Measurements from ENCODE around the gene GJA9. TPM values are rescaled to one million over a fixed set of nuclear protein-coding genes. Genes with fewer than 3 reads are reported as not detected.

Gene GJA9
- total RNA-seq = under 0.01 TPM in 1 of 2 replicates, not detected in the other
- polyA plus RNA-seq = 0.02 TPM in 1 of 2 replicates, not detected in the other
- polyA plus RNA-seq (2012) = 0.07 TPM in 1 of 2 replicates, not detected in the other
- not detected in 2 replicates for polyA minus RNA-seq (ENCODE audit: low replicate concordance)

GRCh38 chr1:38881487-38881886 is at the start of gene GJA9:
TSS of gene GJA9 (minus strand) at chr1:38881587. CDS start at chr1:38876098, 5,489 bp downstream.
- H3K36me3 ChIP-seq (ENCODE audit: control insufficient read depth, insufficient read depth, low read length) = no peaks in the 10 kb centered on the region
- no peak within 1 kb of the TSS for H3K9ac ChIP-seq (ENCODE audit: insufficient read depth, low read length)
- H3K27ac ChIP-seq (ENCODE audit: insufficient read depth, low read length) = no peak within 1 kb of the TSS
- no peaks in the 10 kb centered on the region for H4K20me1 ChIP-seq (ENCODE audit: control insufficient read depth, extremely low read depth, insufficient read depth, low read length)
- no peaks in the 10 kb centered on the region for H3K79me2 ChIP-seq (ENCODE audit: control insufficient read depth, insufficient read depth, low read length)
- H3K4me3 ChIP-seq (replicated peaks in 1 of 4; ENCODE audit: control extremely low read depth in 1 of 4, insufficient read depth in 1 of 4, low read depth in 3 of 4, low read length in 4 of 4) = no peak within 1 kb of the TSS
- no peaks in the 10 kb centered on the region for H3K27me3 ChIP-seq (ENCODE audit: control insufficient read depth, insufficient read depth, low read length)
- TF ChIP-seq, protein P1, sequence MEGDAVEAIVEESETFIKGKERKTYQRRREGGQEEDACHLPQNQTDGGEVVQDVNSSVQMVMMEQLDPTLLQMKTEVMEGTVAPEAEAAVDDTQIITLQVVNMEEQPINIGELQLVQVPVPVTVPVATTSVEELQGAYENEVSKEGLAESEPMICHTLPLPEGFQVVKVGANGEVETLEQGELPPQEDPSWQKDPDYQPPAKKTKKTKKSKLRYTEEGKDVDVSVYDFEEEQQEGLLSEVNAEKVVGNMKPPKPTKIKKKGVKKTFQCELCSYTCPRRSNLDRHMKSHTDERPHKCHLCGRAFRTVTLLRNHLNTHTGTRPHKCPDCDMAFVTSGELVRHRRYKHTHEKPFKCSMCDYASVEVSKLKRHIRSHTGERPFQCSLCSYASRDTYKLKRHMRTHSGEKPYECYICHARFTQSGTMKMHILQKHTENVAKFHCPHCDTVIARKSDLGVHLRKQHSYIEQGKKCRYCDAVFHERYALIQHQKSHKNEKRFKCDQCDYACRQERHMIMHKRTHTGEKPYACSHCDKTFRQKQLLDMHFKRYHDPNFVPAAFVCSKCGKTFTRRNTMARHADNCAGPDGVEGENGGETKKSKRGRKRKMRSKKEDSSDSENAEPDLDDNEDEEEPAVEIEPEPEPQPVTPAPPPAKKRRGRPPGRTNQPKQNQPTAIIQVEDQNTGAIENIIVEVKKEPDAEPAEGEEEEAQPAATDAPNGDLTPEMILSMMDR (conservative IDR thresholded peaks at IDR 0.05 in 1 of 2, IDR thresholded peaks at IDR 0.05 in 1 of 2; ENCODE audit: low read depth in 1 of 2, low read length in 2 of 2) = no peak
- no peak within 1 kb of the TSS for H2AFZ ChIP-seq (ENCODE audit: low read length)
- no peak for DNase-seq (ENCODE audit: low read depth in 2 of 2)
- no peaks in the 10 kb centered on the region for H3K9me3 ChIP-seq (ENCODE audit: control insufficient read depth, insufficient read depth, low read depth, low read length)
- no peaks in the 10 kb centered on the region for H3K4me1 ChIP-seq (ENCODE audit: control insufficient read depth, extremely low read depth, insufficient read depth, low read length)
- no peak within 1 kb of the TSS for H3K4me2 ChIP-seq (ENCODE audit: extremely low read depth, insufficient read depth, low read length)

DNA sequence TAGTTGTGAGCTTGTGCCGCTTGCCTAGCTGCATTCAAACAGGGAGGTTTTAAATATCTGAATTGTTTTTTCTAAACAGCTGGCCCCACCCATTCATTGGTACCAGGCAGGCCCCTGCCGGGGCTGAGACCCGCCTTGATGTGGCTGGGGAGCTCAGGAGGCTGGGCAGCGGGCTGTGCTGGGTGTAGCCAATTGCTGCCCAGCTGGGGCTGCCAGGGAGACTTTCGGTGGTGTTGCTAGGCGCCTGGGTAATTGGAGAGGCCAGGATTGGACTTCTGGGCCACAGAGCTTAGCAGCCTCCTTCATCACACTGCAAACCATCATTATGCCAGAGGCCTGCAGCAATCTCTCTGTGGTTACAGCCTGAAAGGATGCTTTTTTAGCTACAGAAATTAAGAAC is 48.1 kb upstream of the GJA9 start:
- H3K9me3 ChIP-seq (ENCODE audit: control insufficient read depth, insufficient read depth, low read depth, low read length) = no peaks in the 10 kb centered on the region
- no peak overlapping the region for H2AFZ ChIP-seq (ENCODE audit: low read length)
- no peaks in the 10 kb centered on the region for H3K36me3 ChIP-seq (ENCODE audit: control insufficient read depth, insufficient read depth, low read length)
- H3K9ac ChIP-seq (ENCODE audit: insufficient read depth, low read length) = no peak overlapping the region
- H3K27me3 ChIP-seq (ENCODE audit: control insufficient read depth, insufficient read depth, low read length) = no peaks in the 10 kb centered on the region
- no peak for TF ChIP-seq EZH2 (IDR thresholded peaks at IDR 0.05; ENCODE audit: low read length, missing control alignments)
- TF ChIP-seq, protein P1 (conservative IDR thresholded peaks at IDR 0.05 in 1 of 2, IDR thresholded peaks at IDR 0.05 in 1 of 2; ENCODE audit: low read depth in 1 of 2, low read length in 2 of 2) = no peak
- H3K4me3 ChIP-seq (replicated peaks in 1 of 4; ENCODE audit: control extremely low read depth in 1 of 4, insufficient read depth in 1 of 4, low read depth in 3 of 4, low read length in 4 of 4) = no peak overlapping the region
- H3K27ac ChIP-seq (ENCODE audit: insufficient read depth, low read length) = no peak overlapping the region
- H3K79me2 ChIP-seq (ENCODE audit: control insufficient read depth, insufficient read depth, low read length) = no peaks in the 10 kb centered on the region
- no peak overlapping the region for H3K4me2 ChIP-seq (ENCODE audit: extremely low read depth, insufficient read depth, low read length)
- no peaks in the 10 kb centered on the region for H4K20me1 ChIP-seq (ENCODE audit: control insufficient read depth, extremely low read depth, insufficient read depth, low read length)
- H3K4me1 ChIP-seq (ENCODE audit: control insufficient read depth, extremely low read depth, insufficient read depth, low read length) = no peaks in the 10 kb centered on the region
- peak in 1 of 2 donors; percentile 26 for DNase-seq (ENCODE audit: low read depth in 2 of 2)

- Histone ChIP-seq H3K27me3 (ENCODE audit: control insufficient read depth, insufficient read depth, low read length) (no peaks in the 10 kb centered on the region), H3K9me3 (ENCODE audit: control insufficient read depth, insufficient read depth, low read depth, low read length) (no peaks in the 10 kb centered on the region), H3K79me2 (ENCODE audit: control insufficient read depth, insufficient read depth, low read length) (no peaks in the 10 kb centered on the region), H3K4me3 (replicated peaks in 1 of 4; ENCODE audit: control extremely low read depth in 1 of 4, insufficient read depth in 1 of 4, low read depth in 3 of 4, low read length in 4 of 4) (no peak overlapping the region), H2AFZ (ENCODE audit: low read length) (no peak overlapping the region), H4K20me1 (ENCODE audit: control insufficient read depth, extremely low read depth, insufficient read depth, low read length) (no peaks in the 10 kb centered on the region), H3K27ac (ENCODE audit: insufficient read depth, low read length) (no peak overlapping the region), H3K4me1 (ENCODE audit: control insufficient read depth, extremely low read depth, insufficient read depth, low read length) (no peaks in the 10 kb centered on the region), H3K36me3 (ENCODE audit: control insufficient read depth, insufficient read depth, low read length) (no peaks in the 10 kb centered on the region), H3K9ac (ENCODE audit: insufficient read depth, low read length) (no peak overlapping the region), H3K4me2 (ENCODE audit: extremely low read depth, insufficient read depth, low read length) (no peak overlapping the region)
- no peak for TF ChIP-seq EZH2 (IDR thresholded peaks at IDR 0.05; ENCODE audit: low read length, missing control alignments)
- TF ChIP-seq, protein P1 (conservative IDR thresholded peaks at IDR 0.05 in 1 of 2, IDR thresholded peaks at IDR 0.05 in 1 of 2; ENCODE audit: low read depth in 1 of 2, low read length in 2 of 2) = no peak
- DNase-seq (ENCODE audit: low read depth in 2 of 2) = no peak
These were observed 47.7 kb upstream of the GJA9 start for GRCh38 chr1:38929054-38929453.

Measured in fibroblast of lung (primary cell).